K562 (cell line): ENCODE measurements around the gene NDUFAF3. TPM values are rescaled to one million over a fixed set of nuclear protein-coding genes. Genes with fewer than 3 reads are reported as not detected.

ENCODE experiments used
- KAT2B ChIP-seq: IDR thresholded peaks from one replicate; pipeline ENCODE4 v1.6.1; 2012; ENCODE audit warnings: low read depth, mild to moderate bottlenecking, control low read depth, inconsistent platforms, low read length, moderate library complexity
- NCOA1 ChIP-seq: fragments of 450-650 bp; IDR thresholded peaks from 2 replicates; pipeline ENCODE4 v1.6.1; 2016; ENCODE audit warnings: low read depth
- OTX1 ChIP-seq: fragments of 450-650 bp; formaldehyde crosslinking; IDR thresholded peaks from 2 replicates; pipeline ENCODE4 v1.4.0; 2022; ENCODE audit warnings: mild to moderate bottlenecking
- PCBP1 ChIP-seq: fragments of 200-400 bp; formaldehyde crosslinking; IDR thresholded peaks from 2 replicates; pipeline ENCODE4 v1.6.1; 2018; ENCODE audit warnings: mild to moderate bottlenecking, low read depth, low read length; ENCODE audit not compliant: poor library complexity, severe bottlenecking
- POLR3G ChIP-seq: IDR thresholded peaks from 2 replicates; pipeline ENCODE4 v1.6.1; 2011; ENCODE audit not compliant: insufficient read length, insufficient replicate concordance; ENCODE audit errors: extremely low read depth
- RBM17 ChIP-seq: fragments of 200-400 bp; formaldehyde crosslinking; IDR thresholded peaks from 2 replicates; pipeline ENCODE4 v1.6.1; 2017; ENCODE audit warnings: low read depth, mild to moderate bottlenecking, low read length, borderline replicate concordance
- SMARCC2 ChIP-seq: fragments of 450-650 bp; IDR thresholded peaks from 2 replicates; pipeline ENCODE4 v1.6.1; 2017; ENCODE audit warnings: antibody characterized with exemption, moderate library complexity, mild to moderate bottlenecking, low read depth
- ZNF197 ChIP-seq: fragments of 200-800 bp; sonication (Bioruptor generic); IDR thresholded peaks from 2 replicates; pipeline ENCODE4 v1.6.1; 2016; ENCODE audit warnings: low read depth, missing genetic modification characterization, missing compliant biosample characterization
- ZNF282 ChIP-seq: sonication (generic); formaldehyde crosslinking; IDR thresholded peaks from 2 replicates; pipeline ENCODE4 v1.8.1; 2023; ENCODE audit warnings: missing genetic modification reagents
- ZNF311 ChIP-seq: fragments of 250-450 bp; sonication (Bioruptor Pico); IDR thresholded peaks from 2 replicates; pipeline ENCODE4 v1.4.0; 2020; ENCODE audit warnings: mild to moderate bottlenecking, moderate library complexity
- ZNF75A ChIP-seq: fragments of 450-650 bp; formaldehyde crosslinking; IDR thresholded peaks from 2 replicates; pipeline ENCODE4 v1.4.0; 2020; ENCODE audit warnings: mild to moderate bottlenecking
- polyA plus RNA-seq, 8 experiments: library from polyadenylated mRNA; depleted of rRNA in 4 of 8; stranded (reverse) in 5 of 8; unstranded in 3 of 8; fragments of >200 nt; fragmentation: Nextera tagmentation in 2 of 8; fragmentation: Illumina TruSeq in 1 of 8; extraction: Ambion mirVana in 2 of 8; extraction: Trizol in 1 of 8; gene quantifications; 2 replicates each; pipeline versions ENCODE4 v1.2.1 to v1.2.3, GENCODE V29; 2011 to 2014; ENCODE audit warnings: inconsistent platforms in 1 of 8, missing spikeins in 1 of 8
- total RNA-seq, 7 experiments: library from RNA; depleted of rRNA in 6 of 7; stranded (reverse); fragments of >200 nt in 6 of 7; fragmentation: Illumina TruSeq in 2 of 7; extraction: Trizol in 2 of 7; gene quantifications; 2 replicates each; pipeline versions ENCODE4 v1.2.1 to v1.2.3, GENCODE V29; 2011 to 2021; ENCODE audit warnings: low replicate concordance in 1 of 7
- TF ChIP-seq, protein P1 (sequence below): fragments of 450-650 bp; formaldehyde crosslinking; conservative IDR thresholded peaks from 2 replicates; pipeline ENCODE4 v1.4.0; 2022; ENCODE audit warnings: mild to moderate bottlenecking, missing genetic modification characterization
- TF ChIP-seq, protein P2 (sequence below): fragments of 250-450 bp; sonication (Bioruptor Pico); IDR thresholded peaks from 2 replicates; pipeline ENCODE4 v1.8.0; 2022; ENCODE audit warnings: inconsistent platforms, mild to moderate bottlenecking, moderate library complexity, borderline replicate concordance
- TF ChIP-seq, protein P3 (sequence below): sonication (generic); formaldehyde crosslinking; IDR thresholded peaks from 2 replicates; pipeline ENCODE4 v1.8.1; 2022; ENCODE audit warnings: missing genetic modification reagents
- TF ChIP-seq, protein P4 (sequence below): fragments of 250-450 bp; sonication (Bioruptor Pico); IDR thresholded peaks from 2 replicates; pipeline ENCODE4 v1.5.0; 2020; ENCODE audit warnings: mild to moderate bottlenecking

Gene NDUFAF3
- total and polyA plus RNA-seq, 9 of the 15 experiments (the other 6 are each of a cell fraction or from before 2014, with no cell fraction given) = 17.0 to 127 (median 36.3) TPM

DNA sequence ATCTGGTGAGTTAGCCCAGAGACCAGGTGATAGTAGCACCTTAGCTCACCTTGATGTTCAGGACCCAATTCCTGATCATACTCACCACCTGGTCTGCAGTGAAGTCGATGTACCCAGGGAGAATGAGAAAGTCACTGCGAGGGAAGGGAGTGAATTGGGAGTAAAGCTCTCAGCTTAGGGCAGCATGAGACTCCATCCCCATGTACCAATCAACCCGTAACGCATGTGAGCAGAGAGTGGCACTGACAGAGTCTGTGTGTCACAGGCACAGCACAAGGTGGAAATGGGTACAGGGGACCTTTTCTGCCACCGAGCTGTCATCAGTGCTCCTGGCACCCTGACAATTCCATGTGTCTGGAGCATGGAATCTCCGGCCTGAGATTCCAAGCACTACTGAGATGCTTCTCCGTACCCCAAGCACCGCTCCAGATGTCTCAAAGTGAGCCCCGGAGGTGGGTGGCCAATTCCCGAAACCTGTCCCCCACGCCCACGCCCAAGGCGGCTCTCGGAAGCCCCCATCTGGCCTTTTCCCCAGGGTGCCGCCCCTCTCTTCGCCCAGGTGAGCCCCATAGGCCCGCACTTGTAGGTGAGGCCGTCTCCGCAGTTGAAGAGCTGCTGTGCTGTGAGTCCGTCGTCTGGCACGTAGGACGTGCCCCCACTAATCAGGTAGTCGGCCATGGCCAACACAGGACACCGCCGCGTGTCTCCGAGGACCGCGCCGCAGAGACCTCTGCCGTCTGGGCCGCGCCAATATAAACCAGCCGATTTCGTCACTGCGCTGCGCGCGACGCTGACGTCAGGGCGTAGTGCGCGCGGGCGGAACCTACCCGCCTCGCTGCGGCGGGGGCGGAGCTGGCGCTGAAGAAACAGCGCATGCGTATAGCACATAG, 7.0 kb downstream of the NDUFAF3 start, which contains the start of gene IMPDH2 (continued):
- TF ChIP-seq KAT2B = no peak
- no peak for TF ChIP-seq ZNF282
- TF ChIP-seq, protein P1, sequence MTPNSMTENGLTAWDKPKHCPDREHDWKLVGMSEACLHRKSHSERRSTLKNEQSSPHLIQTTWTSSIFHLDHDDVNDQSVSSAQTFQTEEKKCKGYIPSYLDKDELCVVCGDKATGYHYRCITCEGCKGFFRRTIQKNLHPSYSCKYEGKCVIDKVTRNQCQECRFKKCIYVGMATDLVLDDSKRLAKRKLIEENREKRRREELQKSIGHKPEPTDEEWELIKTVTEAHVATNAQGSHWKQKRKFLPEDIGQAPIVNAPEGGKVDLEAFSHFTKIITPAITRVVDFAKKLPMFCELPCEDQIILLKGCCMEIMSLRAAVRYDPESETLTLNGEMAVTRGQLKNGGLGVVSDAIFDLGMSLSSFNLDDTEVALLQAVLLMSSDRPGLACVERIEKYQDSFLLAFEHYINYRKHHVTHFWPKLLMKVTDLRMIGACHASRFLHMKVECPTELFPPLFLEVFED (CRISPR knock-in tag) = peak; percentile 44; the same call in 1 of the 2 replicates
- TF ChIP-seq ZNF197 (CRISPR knock-in tag) = no peak
- no peak for TF ChIP-seq SMARCC2
- no peak for TF ChIP-seq PCBP1
- TF ChIP-seq, protein P2, sequence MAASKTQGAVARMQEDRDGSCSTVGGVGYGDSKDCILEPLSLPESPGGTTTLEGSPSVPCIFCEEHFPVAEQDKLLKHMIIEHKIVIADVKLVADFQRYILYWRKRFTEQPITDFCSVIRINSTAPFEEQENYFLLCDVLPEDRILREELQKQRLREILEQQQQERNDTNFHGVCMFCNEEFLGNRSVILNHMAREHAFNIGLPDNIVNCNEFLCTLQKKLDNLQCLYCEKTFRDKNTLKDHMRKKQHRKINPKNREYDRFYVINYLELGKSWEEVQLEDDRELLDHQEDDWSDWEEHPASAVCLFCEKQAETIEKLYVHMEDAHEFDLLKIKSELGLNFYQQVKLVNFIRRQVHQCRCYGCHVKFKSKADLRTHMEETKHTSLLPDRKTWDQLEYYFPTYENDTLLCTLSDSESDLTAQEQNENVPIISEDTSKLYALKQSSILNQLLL (CRISPR knock-in tag) = no peak
- TF ChIP-seq, protein P3, sequence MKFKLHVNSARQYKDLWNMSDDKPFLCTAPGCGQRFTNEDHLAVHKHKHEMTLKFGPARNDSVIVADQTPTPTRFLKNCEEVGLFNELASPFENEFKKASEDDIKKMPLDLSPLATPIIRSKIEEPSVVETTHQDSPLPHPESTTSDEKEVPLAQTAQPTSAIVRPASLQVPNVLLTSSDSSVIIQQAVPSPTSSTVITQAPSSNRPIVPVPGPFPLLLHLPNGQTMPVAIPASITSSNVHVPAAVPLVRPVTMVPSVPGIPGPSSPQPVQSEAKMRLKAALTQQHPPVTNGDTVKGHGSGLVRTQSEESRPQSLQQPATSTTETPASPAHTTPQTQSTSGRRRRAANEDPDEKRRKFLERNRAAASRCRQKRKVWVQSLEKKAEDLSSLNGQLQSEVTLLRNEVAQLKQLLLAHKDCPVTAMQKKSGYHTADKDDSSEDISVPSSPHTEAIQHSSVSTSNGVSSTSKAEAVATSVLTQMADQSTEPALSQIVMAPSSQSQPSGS (CRISPR knock-in tag) = no peak; the same call in 1 of the 2 replicates
- no peak for TF ChIP-seq POLR3G
- TF ChIP-seq NCOA1 = no peak
- TF ChIP-seq, protein P4, sequence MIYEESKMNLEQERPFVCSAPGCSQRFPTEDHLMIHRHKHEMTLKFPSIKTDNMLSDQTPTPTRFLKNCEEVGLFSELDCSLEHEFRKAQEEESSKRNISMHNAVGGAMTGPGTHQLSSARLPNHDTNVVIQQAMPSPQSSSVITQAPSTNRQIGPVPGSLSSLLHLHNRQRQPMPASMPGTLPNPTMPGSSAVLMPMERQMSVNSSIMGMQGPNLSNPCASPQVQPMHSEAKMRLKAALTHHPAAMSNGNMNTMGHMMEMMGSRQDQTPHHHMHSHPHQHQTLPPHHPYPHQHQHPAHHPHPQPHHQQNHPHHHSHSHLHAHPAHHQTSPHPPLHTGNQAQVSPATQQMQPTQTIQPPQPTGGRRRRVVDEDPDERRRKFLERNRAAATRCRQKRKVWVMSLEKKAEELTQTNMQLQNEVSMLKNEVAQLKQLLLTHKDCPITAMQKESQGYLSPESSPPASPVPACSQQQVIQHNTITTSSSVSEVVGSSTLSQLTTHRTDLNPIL (CRISPR knock-in tag) = no peak
- TF ChIP-seq ZNF311 (CRISPR knock-in tag) = no peak
- TF ChIP-seq OTX1 (CRISPR knock-in tag) = 0 out of 2 replicates have a peak, but pooled peaks have one; percentile 29
- TF ChIP-seq RBM17 = no peak
- TF ChIP-seq ZNF75A (CRISPR knock-in tag) = no peak
